Activated naive CD4-positive, alpha-beta T cell treated with anti-CD3 and anti-CD28 coated beads, Interleukin-2, amount 10 ng/mL, durations not matched to agents 7 days and 5 days (primary cell): ENCODE data around the gene DTNB.

Experiments
- CTCF ChIA-PET: fragments of 350-600 bp; sonication (Branson Sonifier 250); formaldehyde crosslinking; loops from one replicate; lab custom pipeline; 2021; ENCODE audit warnings: antibody characterized with exemption; lab: Charles Lee
- DNase-seq: peaks from one replicate; pipeline ENCODE4 v3.0.0-alpha.2; 2020
- H3K27ac Mint-ChIP-seq: one replicate; pipeline ENCODE4 v1.8.0; 2021; ENCODE audit warnings: mild to moderate bottlenecking, moderate library complexity, mixed read lengths
- H3K27me3 Mint-ChIP-seq: one replicate; pipeline ENCODE4 v1.8.0; 2021; ENCODE audit warnings: mild to moderate bottlenecking, mixed read lengths
- H3K36me3 Mint-ChIP-seq: one replicate; pipeline ENCODE4 v1.8.0; 2021; ENCODE audit warnings: mixed read lengths
- H3K4me1 Mint-ChIP-seq: one replicate; pipeline ENCODE4 v1.8.0; 2021; ENCODE audit warnings: mixed read lengths
- H3K4me3 Mint-ChIP-seq: one replicate; pipeline ENCODE4 v1.8.0; 2021; ENCODE audit warnings: mild to moderate bottlenecking, moderate library complexity, mixed read lengths
- H3K9me3 Mint-ChIP-seq: one replicate; pipeline ENCODE4 v1.8.0; 2021; ENCODE audit warnings: mixed read lengths

The DTNB gene

GRCh38 chr2:25480561-25480960 is 192.8 kb downstream of the DTNB start:
- no peak overlapping the region for H3K27ac Mint-ChIP-seq
- no peaks in the 10 kb centered on the region for H3K27me3 Mint-ChIP-seq
- peaks cover 3% of the 10 kb centered on the region for H3K4me1 Mint-ChIP-seq
- DNase-seq = no peak
- H3K9me3 Mint-ChIP-seq = peaks cover 2% of the 10 kb centered on the region
- H3K4me3 Mint-ChIP-seq = no peak overlapping the region
- peaks cover 7% of the 10 kb centered on the region for H3K36me3 Mint-ChIP-seq
- CTCF ChIA-PET = no interaction called here

DNA sequence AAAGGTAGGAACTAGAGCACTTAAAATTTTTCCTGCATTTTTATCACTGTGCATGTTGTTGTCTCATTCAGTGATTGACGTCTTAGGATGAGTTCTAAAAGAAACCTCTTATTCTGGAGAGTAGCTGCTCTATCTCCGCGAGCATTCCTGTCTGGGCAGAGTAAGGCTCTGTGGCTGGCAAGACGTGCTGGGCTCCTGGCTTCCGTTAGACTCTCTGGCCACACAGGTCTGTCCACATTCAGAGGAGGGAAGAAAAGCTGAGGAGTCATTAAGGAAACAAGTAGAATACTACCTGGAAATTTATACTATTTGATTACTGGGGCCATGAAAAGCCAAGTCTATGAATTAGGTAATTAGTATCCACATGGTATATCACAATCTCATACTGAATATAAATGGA is 193.6 kb downstream of the DTNB start:
- CTCF ChIA-PET = no interaction called here
- H3K9me3 Mint-ChIP-seq = peaks cover 5% of the 10 kb centered on the region
- peaks cover 11% of the 10 kb centered on the region for H3K36me3 Mint-ChIP-seq

GRCh38 chr2:25478736-25479135 is 194.6 kb downstream of the DTNB start:
- H3K36me3 Mint-ChIP-seq = peaks cover 12% of the 10 kb centered on the region
- DNase-seq = no peak
- H3K4me1 Mint-ChIP-seq = peaks cover 3% of the 10 kb centered on the region
- H3K9me3 Mint-ChIP-seq = peaks cover 5% of the 10 kb centered on the region
- no peak overlapping the region for H3K27ac Mint-ChIP-seq
- no peaks in the 10 kb centered on the region for H3K27me3 Mint-ChIP-seq
- no peak overlapping the region for H3K4me3 Mint-ChIP-seq
- CTCF ChIA-PET = interaction anchor here (1.2 kb wide), 1 partner anchor 103 kb away, joined by 6 read pairs; no protein-coding TSS in a partner anchor

More for the DNA sequence above, 193.6 kb downstream of the DTNB start:
- DNase-seq = no peak
- Mint-ChIP-seq H3K4me1 (peaks cover 3% of the 10 kb centered on the region), H3K27ac (no peak overlapping the region), H3K27me3 (no peaks in the 10 kb centered on the region), H3K4me3 (no peak overlapping the region)

DNA sequence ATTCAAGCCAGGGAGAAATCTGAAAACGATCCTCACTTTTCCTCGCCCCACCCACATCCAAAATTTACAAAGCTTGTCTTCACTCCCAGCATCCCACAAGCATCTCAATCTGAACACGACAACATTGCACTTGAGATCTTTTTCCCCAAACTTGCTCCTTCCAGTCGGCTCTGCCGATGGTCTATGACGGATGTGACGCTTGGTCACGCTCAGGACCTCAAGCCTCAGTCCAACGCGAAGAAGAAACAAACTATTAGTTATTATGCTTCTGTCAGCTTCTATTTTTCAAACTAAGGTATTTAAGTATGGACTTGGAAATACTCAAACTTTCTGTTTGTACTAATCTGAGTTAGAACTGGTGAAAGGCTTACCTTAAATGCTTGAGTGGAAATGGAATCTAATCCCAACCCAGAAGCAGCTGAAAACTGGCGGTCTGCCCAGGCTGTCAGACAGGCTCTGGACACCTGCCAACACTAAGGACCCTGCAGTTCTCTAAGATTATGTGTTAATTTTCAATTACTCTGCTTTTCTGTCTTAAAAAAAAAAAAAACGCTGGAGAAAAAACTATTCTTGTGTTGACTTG is 199.5 kb downstream of the DTNB start:
- H3K4me3 Mint-ChIP-seq = no peak overlapping the region
- no peaks in the 10 kb centered on the region for H3K27me3 Mint-ChIP-seq
- no peaks in the 10 kb centered on the region for H3K4me1 Mint-ChIP-seq
- H3K36me3 Mint-ChIP-seq = peaks cover 11% of the 10 kb centered on the region
- peaks cover 5% of the 10 kb centered on the region for H3K9me3 Mint-ChIP-seq
- CTCF ChIA-PET = no interaction called here
- H3K27ac Mint-ChIP-seq = no peak overlapping the region
- DNase-seq = no peak

DNA sequence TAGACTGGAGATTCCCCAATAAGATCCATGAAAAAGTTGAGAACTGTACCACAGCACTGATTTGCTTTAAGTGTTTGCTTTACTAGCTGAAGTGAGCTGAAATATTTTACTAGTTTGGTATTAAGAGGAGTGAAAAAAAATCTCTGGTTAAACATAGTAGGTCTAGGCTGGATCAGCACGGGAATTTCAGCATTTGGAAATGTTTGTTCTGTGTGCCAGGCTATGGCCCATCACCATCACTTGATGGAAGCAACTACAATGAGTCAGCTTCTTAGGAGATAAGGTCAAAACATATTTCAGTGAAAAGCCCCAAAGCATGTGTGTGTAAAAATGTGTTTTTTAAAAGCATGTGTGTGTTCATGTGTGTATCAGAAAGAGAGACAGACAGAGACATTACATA is 200.2 kb downstream of the DTNB start:
- DNase-seq = no peak
- CTCF ChIA-PET = no interaction called here
- Mint-ChIP-seq H3K4me1 (no peaks in the 10 kb centered on the region), H3K27me3 (no peaks in the 10 kb centered on the region), H3K9me3 (peaks cover 5% of the 10 kb centered on the region), H3K36me3 (peaks cover 11% of the 10 kb centered on the region), H3K27ac (no peak overlapping the region), H3K4me3 (no peak overlapping the region)

DNA sequence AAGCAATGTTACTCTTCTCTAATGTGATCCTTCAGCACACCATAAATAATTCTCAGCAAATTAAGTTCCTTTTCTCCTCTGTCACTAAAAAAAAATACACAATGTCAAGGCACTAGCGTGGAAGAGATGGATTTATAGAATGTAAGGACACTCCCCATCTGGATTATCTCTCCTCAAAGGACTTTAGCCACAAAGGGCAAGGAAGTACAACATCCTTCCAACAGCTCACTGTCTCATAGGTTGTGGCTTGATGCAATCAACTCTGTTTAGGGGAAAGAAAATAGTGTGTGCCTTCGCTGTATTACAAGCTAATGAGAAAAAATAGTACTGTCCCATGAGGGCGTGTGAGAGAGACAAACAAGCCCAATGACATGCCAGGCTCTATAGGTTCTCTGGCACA is 202.6 kb downstream of the DTNB start:
- no peak for DNase-seq
- no peaks in the 10 kb centered on the region for H3K27me3 Mint-ChIP-seq
- CTCF ChIA-PET = no interaction called here
- peaks cover 4% of the 10 kb centered on the region for H3K9me3 Mint-ChIP-seq
- H3K4me1 Mint-ChIP-seq = no peaks in the 10 kb centered on the region
- H3K36me3 Mint-ChIP-seq = peaks cover 8% of the 10 kb centered on the region
- H3K27ac Mint-ChIP-seq = no peak overlapping the region
- no peak overlapping the region for H3K4me3 Mint-ChIP-seq

- CTCF ChIA-PET = no interaction called here
- no peaks in the 10 kb centered on the region for H3K27me3 Mint-ChIP-seq
- no peaks in the 10 kb centered on the region for H3K9me3 Mint-ChIP-seq
- no peak for DNase-seq
- H3K36me3 Mint-ChIP-seq = peaks cover 2% of the 10 kb centered on the region
- H3K4me3 Mint-ChIP-seq = no peak overlapping the region
- H3K4me1 Mint-ChIP-seq = no peaks in the 10 kb centered on the region
- no peak overlapping the region for H3K27ac Mint-ChIP-seq
These were observed 205.6 kb downstream of the DTNB start for GRCh38 chr2:25467743-25468142.

DNA sequence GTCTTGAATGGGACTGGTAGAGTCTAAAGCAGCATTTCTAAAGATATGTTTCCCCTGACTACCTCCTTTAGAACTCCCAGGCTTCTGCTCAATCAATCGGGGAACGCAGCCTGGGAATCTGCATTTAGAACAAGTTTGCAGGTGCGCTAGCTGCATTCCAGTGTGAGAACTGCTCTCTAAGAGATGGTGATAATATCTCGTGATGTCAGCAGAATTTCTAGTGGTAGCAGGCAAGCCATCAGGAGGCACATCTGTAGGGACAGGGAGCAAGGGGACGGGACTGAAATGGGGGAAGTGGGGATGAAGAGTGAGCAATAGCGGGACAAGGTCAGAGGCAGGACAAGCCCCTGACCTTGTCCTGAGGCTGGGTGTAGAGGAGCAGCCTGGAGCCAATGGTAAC is 211.4 kb downstream of the DTNB start:
- H3K4me1 Mint-ChIP-seq = peaks cover 10% of the 10 kb centered on the region
- H3K27ac Mint-ChIP-seq = no peak overlapping the region
- no peaks in the 10 kb centered on the region for H3K27me3 Mint-ChIP-seq
- CTCF ChIA-PET = no interaction called here
- no peak overlapping the region for H3K4me3 Mint-ChIP-seq
- no peak for DNase-seq
- peaks cover 2% of the 10 kb centered on the region for H3K36me3 Mint-ChIP-seq
- H3K9me3 Mint-ChIP-seq = no peaks in the 10 kb centered on the region

GRCh38 chr2:25460261-25460905 is 213.0 kb downstream of the DTNB start:
- CTCF ChIA-PET = no interaction called here
- Mint-ChIP-seq H3K36me3 (peaks cover 2% of the 10 kb centered on the region), H3K4me3 (no peak overlapping the region), H3K27ac (no peak overlapping the region), H3K4me1 (peaks cover 10% of the 10 kb centered on the region), H3K9me3 (no peaks in the 10 kb centered on the region), H3K27me3 (no peaks in the 10 kb centered on the region)
- DNase-seq = no peak

DNA sequence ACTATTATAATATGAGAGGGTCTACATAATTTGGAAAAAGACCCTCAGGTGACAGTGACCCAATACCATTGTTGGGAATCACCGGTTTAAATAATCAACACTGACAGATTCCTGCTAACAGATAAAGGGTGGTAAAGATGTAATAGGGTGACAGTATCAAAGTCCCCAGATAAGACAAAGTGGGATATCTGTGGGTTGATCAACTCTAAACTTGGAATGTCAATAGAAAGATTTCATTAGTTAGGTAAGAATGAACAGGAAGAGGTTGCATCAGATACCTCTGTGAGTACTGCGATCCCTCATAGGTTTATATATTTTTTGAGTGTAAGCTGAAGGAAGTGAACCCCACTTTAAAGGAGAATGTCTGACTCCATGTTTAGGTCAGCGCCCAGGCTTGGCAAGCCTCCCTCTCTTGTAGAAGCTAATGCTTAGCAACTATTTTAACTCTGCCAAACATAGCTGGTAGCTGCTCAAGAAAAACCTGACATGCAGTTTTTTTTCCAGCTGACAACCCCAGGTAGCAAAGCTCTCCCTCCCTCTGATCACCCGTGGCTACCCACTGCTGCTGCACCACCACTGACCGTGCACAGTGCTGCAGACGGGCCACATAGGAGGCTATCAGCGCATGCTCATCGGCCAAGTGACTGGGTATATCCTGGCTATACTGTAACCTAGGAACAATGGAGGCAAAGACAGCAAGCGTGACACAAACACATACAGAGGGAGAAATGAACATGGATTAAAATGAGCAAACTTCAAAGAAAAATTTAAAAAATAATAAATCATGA is 218.4 kb downstream of the DTNB start:
- peaks cover 15% of the 10 kb centered on the region for H3K36me3 Mint-ChIP-seq
- H3K27ac Mint-ChIP-seq = no peak overlapping the region
- no peak for DNase-seq
- CTCF ChIA-PET = interaction anchor here (1.2 to 2.4 kb wide), 2 partner anchors 93 to 112 kb away, joined by 3 to 10 read pairs; no protein-coding TSS in a partner anchor
- H3K4me3 Mint-ChIP-seq = no peak overlapping the region
- peaks cover 32% of the 10 kb centered on the region for H3K4me1 Mint-ChIP-seq
- no peaks in the 10 kb centered on the region for H3K9me3 Mint-ChIP-seq
- no peaks in the 10 kb centered on the region for H3K27me3 Mint-ChIP-seq

GRCh38 chr2:25453199-25453905 is 220.0 kb downstream of the DTNB start:
- peak; percentile 39 for DNase-seq
- Mint-ChIP-seq H3K4me3 (peak overlapping the region; percentile 15), H3K36me3 (peaks cover 18% of the 10 kb centered on the region), H3K9me3 (no peaks in the 10 kb centered on the region), H3K4me1 (peaks cover 30% of the 10 kb centered on the region), H3K27ac (peak overlapping the region; percentile 95), H3K27me3 (no peaks in the 10 kb centered on the region)
- CTCF ChIA-PET = interaction anchor here (0.6 to 2.4 kb wide), 7 partner anchors 64 to 177 kb away, joined by 3 to 10 read pairs (median 4); no protein-coding TSS in a partner anchor

DNA sequence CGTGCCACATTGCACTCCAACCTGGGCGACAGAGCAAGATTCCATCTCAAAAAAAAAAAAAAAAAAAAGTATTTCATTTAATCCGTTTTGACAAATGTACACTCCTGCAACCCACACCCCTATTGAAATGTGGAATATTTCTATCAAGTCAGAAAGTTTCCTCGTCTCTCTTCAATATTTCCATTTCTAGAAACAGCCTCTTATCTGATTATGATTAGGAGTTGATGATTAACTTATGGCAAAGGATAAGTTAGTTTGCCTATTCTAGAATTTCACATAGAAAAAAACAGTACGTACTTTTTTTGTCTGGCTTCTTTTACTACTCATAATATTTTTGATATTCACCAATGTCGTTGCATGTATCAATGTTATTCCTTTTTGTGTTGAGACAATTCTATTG is 224.6 kb downstream of the DTNB start:
- Mint-ChIP-seq H3K27me3 (no peaks in the 10 kb centered on the region), H3K27ac (no peak overlapping the region), H3K9me3 (no peaks in the 10 kb centered on the region), H3K36me3 (peaks cover 26% of the 10 kb centered on the region), H3K4me1 (peaks cover 17% of the 10 kb centered on the region), H3K4me3 (no peak overlapping the region)
- CTCF ChIA-PET = no interaction called here
- DNase-seq = no peak

DNA sequence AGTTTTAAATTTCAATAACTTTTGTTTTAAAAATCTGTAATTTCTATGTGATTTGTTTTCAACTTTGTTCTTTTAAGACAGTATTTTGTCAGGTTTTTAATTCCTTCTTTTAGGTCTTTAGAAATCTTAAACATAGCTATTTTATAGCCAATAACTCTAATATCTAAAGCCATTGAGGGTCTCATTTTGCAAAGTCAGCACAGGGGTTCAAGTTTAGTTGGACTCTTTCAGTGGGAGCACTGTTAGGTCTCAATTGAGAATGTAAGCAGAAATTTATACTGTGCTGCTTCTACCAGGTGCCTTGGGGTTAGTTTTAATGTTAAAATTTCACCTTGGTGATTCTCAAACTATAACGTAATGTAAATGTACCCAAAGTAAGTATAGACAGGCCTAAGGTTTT is 226.4 kb downstream of the DTNB start:
- Mint-ChIP-seq H3K27me3 (no peaks in the 10 kb centered on the region), H3K4me3 (no peak overlapping the region), H3K9me3 (no peaks in the 10 kb centered on the region), H3K36me3 (peaks cover 24% of the 10 kb centered on the region), H3K27ac (no peak overlapping the region), H3K4me1 (no peaks in the 10 kb centered on the region)
- DNase-seq = no peak
- CTCF ChIA-PET = no interaction called here

- H3K4me3 Mint-ChIP-seq = no peak overlapping the region
- CTCF ChIA-PET = no interaction called here
- H3K36me3 Mint-ChIP-seq = peaks cover 17% of the 10 kb centered on the region
- H3K27me3 Mint-ChIP-seq = no peaks in the 10 kb centered on the region
- H3K4me1 Mint-ChIP-seq = no peaks in the 10 kb centered on the region
- H3K27ac Mint-ChIP-seq = no peak overlapping the region
- H3K9me3 Mint-ChIP-seq = no peaks in the 10 kb centered on the region
- no peak for DNase-seq
These were observed 227.3 kb downstream of the DTNB start for GRCh38 chr2:25446122-25446521.
